HepG2 (cell line): ENCODE measurements around the gene CNTNAP1. TPM values are rescaled to one million over a fixed set of nuclear protein-coding genes. Genes with fewer than 3 reads are reported as not detected.

Experiments
- ARID3A ChIP-seq: IDR thresholded peaks from 2 replicates; pipeline ENCODE4 v1.6.1; 2012; ENCODE audit warnings: low read depth, low read length, improper control_type of control experiment
- DNMT3B ChIP-seq: conservative IDR thresholded peaks from 2 replicates; pipeline ENCODE4 v1.6.1; 2016; ENCODE audit warnings: missing biosample characterization, control low read depth
- EED ChIP-seq: sonication (generic); formaldehyde crosslinking; IDR thresholded peaks from 2 replicates; pipeline ENCODE4 v1.5.0; 2020; ENCODE audit warnings: mild to moderate bottlenecking, missing genetic modification reagents
- ELK4 ChIP-seq: sonication (generic); formaldehyde crosslinking; IDR thresholded peaks from 2 replicates; pipeline ENCODE4 v1.9.0; 2021; ENCODE audit warnings: missing genetic modification reagents, borderline replicate concordance
- HHEX ChIP-seq: IDR thresholded peaks from 2 replicates; pipeline ENCODE4 v1.6.1; 2016; ENCODE audit warnings: control low read depth
- HIVEP1 ChIP-seq: sonication (generic); formaldehyde crosslinking; IDR thresholded peaks from 2 replicates; pipeline ENCODE4 v1.4.0; 2020; ENCODE audit warnings: mild to moderate bottlenecking, missing genetic modification reagents
- HMGXB4 ChIP-seq, 2 experiments: sonication (generic) in 1 of 2; formaldehyde crosslinking in 1 of 2; IDR thresholded peaks; 2 replicates each; pipeline versions ENCODE4 v1.4.0 to v1.6.1; 2018 to 2020; ENCODE audit warnings: missing genetic modification reagents in 2 of 2, borderline replicate concordance in 1 of 2, low read depth in 1 of 2, mild to moderate bottlenecking in 1 of 2, missing biosample characterization in 1 of 2
- HNF4G ChIP-seq, 2 experiments: sonication (generic) in 1 of 2; formaldehyde crosslinking in 1 of 2; IDR thresholded peaks; 2 replicates each; pipeline versions ENCODE4 v1.4.0 to v1.6.1; 2011 to 2020; ENCODE audit warnings: borderline replicate concordance in 2 of 2, low read depth in 2 of 2, mild to moderate bottlenecking in 2 of 2, low read length in 1 of 2, missing genetic modification reagents in 1 of 2, moderate library complexity in 1 of 2
- HNRNPH1 ChIP-seq: fragments of 200-400 bp; formaldehyde crosslinking; optimal IDR thresholded peaks from 2 replicates; pipeline ENCODE3; 2017; ENCODE audit warnings: mild to moderate bottlenecking, low read depth, low read length
- HNRNPK ChIP-seq: fragments of 200-400 bp; formaldehyde crosslinking; IDR thresholded peaks from 2 replicates; pipeline ENCODE4 v1.6.1; 2018; ENCODE audit warnings: low read length, low read depth, moderate library complexity, mild to moderate bottlenecking; ENCODE audit not compliant: poor library complexity, severe bottlenecking
- KDM5B ChIP-seq: sonication (generic); formaldehyde crosslinking; IDR thresholded peaks from 2 replicates; pipeline ENCODE4 v1.4.0; 2020; ENCODE audit warnings: missing genetic modification reagents, mild to moderate bottlenecking, borderline replicate concordance
- KLF9 ChIP-seq: IDR thresholded peaks from 2 replicates; pipeline ENCODE4 v1.6.1; 2016; ENCODE audit warnings: low read depth
- NFE2L1 ChIP-seq: sonication (generic); formaldehyde crosslinking; IDR thresholded peaks from 2 replicates; pipeline ENCODE4 v1.4.0; 2020; ENCODE audit warnings: missing genetic modification reagents, mild to moderate bottlenecking, borderline replicate concordance
- NRL ChIP-seq: sonication (generic); formaldehyde crosslinking; IDR thresholded peaks from 2 replicates; pipeline ENCODE4 v1.5.0; 2020; ENCODE audit warnings: missing genetic modification reagents, mild to moderate bottlenecking, moderate library complexity, borderline replicate concordance
- PAX8 ChIP-seq: sonication (generic); formaldehyde crosslinking; IDR thresholded peaks from 2 replicates; pipeline ENCODE4 v1.8.0; 2022; ENCODE audit warnings: mild to moderate bottlenecking, missing genetic modification reagents, borderline replicate concordance
- PCBP1 ChIP-seq: fragments of 200-400 bp; formaldehyde crosslinking; IDR thresholded peaks from 2 replicates; pipeline ENCODE4 v1.6.1; 2017; ENCODE audit warnings: mild to moderate bottlenecking, low read depth, low read length, borderline replicate concordance
- PTBP1 ChIP-seq: fragments of 200-400 bp; formaldehyde crosslinking; IDR thresholded peaks from 2 replicates; pipeline ENCODE4 v1.6.1; 2018; ENCODE audit warnings: low read length, low read depth; ENCODE audit not compliant: poor library complexity, severe bottlenecking
- SMAD9 ChIP-seq: sonication (generic); formaldehyde crosslinking; IDR thresholded peaks from 2 replicates; pipeline ENCODE4 v1.5.1; 2020; ENCODE audit warnings: mild to moderate bottlenecking, missing genetic modification reagents
- SMARCC2 ChIP-seq: fragments of 450-650 bp; IDR thresholded peaks from 2 replicates; pipeline ENCODE4 v1.6.1; 2017; ENCODE audit warnings: antibody characterized with exemption, mild to moderate bottlenecking
- ZMYM3 ChIP-seq: sonication (generic); formaldehyde crosslinking; IDR thresholded peaks from 2 replicates; pipeline ENCODE4 v1.5.1; 2020; ENCODE audit warnings: mild to moderate bottlenecking, missing genetic modification reagents
- ZNF235 ChIP-seq: sonication (generic); formaldehyde crosslinking; IDR thresholded peaks from 2 replicates; pipeline ENCODE4 v1.8.1; 2023; ENCODE audit warnings: mild to moderate bottlenecking, missing genetic modification reagents, borderline replicate concordance
- ZNF576 ChIP-seq: sonication (generic); formaldehyde crosslinking; IDR thresholded peaks from 2 replicates; pipeline ENCODE4 v1.4.0; 2020; ENCODE audit warnings: mild to moderate bottlenecking, missing genetic modification reagents
- ZSCAN21 ChIP-seq: sonication (generic); formaldehyde crosslinking; IDR thresholded peaks from 2 replicates; pipeline ENCODE4 v1.8.0; 2022; ENCODE audit warnings: mild to moderate bottlenecking, missing genetic modification reagents, moderate library complexity, borderline replicate concordance
- polyA plus RNA-seq, 8 experiments: library from polyadenylated mRNA; depleted of rRNA in 3 of 8; stranded (reverse) in 7 of 8; unstranded in 1 of 8; fragments of >200 nt; fragmentation: Illumina TruSeq in 4 of 8; extraction: Trizol in 4 of 8; gene quantifications; 2 replicates each; pipeline versions ENCODE4 v1.2.1 to v1.2.3, GENCODE V29; 2011 to 2016; ENCODE audit warnings: low read depth in 4 of 8, missing spikeins in 1 of 8, mixed read lengths in 1 of 8; ENCODE audit not compliant: insufficient read depth in 1 of 8
- total RNA-seq, 5 experiments: library from RNA; depleted of rRNA; stranded (reverse); fragments of >200 nt; fragmentation: Illumina TruSeq; extraction: Trizol; gene quantifications; 2 replicates each; pipeline ENCODE4 v1.2.3, GENCODE V29; 2016; ENCODE audit warnings: low read depth in 1 of 5

Gene CNTNAP1
- total and polyA plus RNA-seq, 2 of the 13 experiments (the other 11 are each of a cell fraction or from before 2014, with no cell fraction given), result 4.5 to 7.7 TPM

- TF ChIP-seq HMGXB4 (CRISPR knock-in tag; IDR thresholded peaks at IDR 0.05; ENCODE audit: borderline replicate concordance in 1 of 2, low read depth in 1 of 2), result peak; percentile 67 to 85; a peak in 3 of 4 replicates
- 0 out of 2 replicates have a peak, but pooled peaks have one; percentile 50 for TF ChIP-seq SMAD9 (CRISPR knock-in tag)
- no peak for TF ChIP-seq ZNF576 (CRISPR knock-in tag)
- TF ChIP-seq ELK4 (CRISPR knock-in tag), result no peak
- TF ChIP-seq DNMT3B (CRISPR knock-in tag), result no peak
- no peak for TF ChIP-seq SMARCC2
- TF ChIP-seq PTBP1, result no peak
- TF ChIP-seq KLF9 (CRISPR knock-in tag), result no peak
- TF ChIP-seq HIVEP1 (CRISPR knock-in tag), result peak; percentile 43; the same call in 1 of the 2 replicates
- peak; percentile 32; the same call in 1 of the 2 replicates for TF ChIP-seq PAX8 (CRISPR knock-in tag)
- peak; percentile 47 for TF ChIP-seq HNRNPK
- no peak for TF ChIP-seq HHEX
- TF ChIP-seq HNRNPH1, result no peak
- peak; percentile 42 for TF ChIP-seq NRL (CRISPR knock-in tag)
- TF ChIP-seq ZNF235 (CRISPR knock-in tag), result peak; percentile 53; the same call in 1 of the 2 replicates
- no peak for TF ChIP-seq NFE2L1
- peak; percentile 45; the same call in 1 of the 2 replicates for TF ChIP-seq ZSCAN21 (CRISPR knock-in tag)
- peak; percentile 88 for TF ChIP-seq KDM5B
- 0 out of 2 replicates have a peak, but pooled peaks have one; percentile 57 for TF ChIP-seq PCBP1
- TF ChIP-seq ARID3A, result no peak
- 0 out of 2 replicates have a peak, but pooled peaks have one; percentile 5 for TF ChIP-seq HNF4G (IDR thresholded peaks at IDR 0.05; ENCODE audit: borderline replicate concordance, low read depth, low read length)
- no peak for TF ChIP-seq HNF4G (CRISPR knock-in tag; IDR thresholded peaks at IDR 0.05; ENCODE audit: borderline replicate concordance, low read depth)
- no peak for TF ChIP-seq EED (CRISPR knock-in tag)
- peak; percentile 5; the same call in 1 of the 2 replicates for TF ChIP-seq ZMYM3 (CRISPR knock-in tag)
Observed at GRCh38 chr17:42676424-42677011, 5.8 kb upstream of the CNTNAP1 start, which contains the start of gene PLEKHH3 (continued).
